HG02763 (cell line): ENCODE results near the gene BIN1.
A peak's percentile ranks its signal among the peaks of the same experiment; 100 is the strongest.

Experiments
- ATAC-seq: cut with Tn5 transposase; IDR thresholded peaks from one replicate; pipeline ENCODE4 v1.9.1; 2021; ENCODE audit warnings: mild to moderate bottlenecking, moderate library complexity; ENCODE audit not compliant: unreplicated experiment

The BIN1 gene, protein sequence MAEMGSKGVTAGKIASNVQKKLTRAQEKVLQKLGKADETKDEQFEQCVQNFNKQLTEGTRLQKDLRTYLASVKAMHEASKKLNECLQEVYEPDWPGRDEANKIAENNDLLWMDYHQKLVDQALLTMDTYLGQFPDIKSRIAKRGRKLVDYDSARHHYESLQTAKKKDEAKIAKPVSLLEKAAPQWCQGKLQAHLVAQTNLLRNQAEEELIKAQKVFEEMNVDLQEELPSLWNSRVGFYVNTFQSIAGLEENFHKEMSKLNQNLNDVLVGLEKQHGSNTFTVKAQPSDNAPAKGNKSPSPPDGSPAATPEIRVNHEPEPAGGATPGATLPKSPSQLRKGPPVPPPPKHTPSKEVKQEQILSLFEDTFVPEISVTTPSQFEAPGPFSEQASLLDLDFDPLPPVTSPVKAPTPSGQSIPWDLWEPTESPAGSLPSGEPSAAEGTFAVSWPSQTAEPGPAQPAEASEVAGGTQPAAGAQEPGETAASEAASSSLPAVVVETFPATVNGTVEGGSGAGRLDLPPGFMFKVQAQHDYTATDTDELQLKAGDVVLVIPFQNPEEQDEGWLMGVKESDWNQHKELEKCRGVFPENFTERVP

DNA sequence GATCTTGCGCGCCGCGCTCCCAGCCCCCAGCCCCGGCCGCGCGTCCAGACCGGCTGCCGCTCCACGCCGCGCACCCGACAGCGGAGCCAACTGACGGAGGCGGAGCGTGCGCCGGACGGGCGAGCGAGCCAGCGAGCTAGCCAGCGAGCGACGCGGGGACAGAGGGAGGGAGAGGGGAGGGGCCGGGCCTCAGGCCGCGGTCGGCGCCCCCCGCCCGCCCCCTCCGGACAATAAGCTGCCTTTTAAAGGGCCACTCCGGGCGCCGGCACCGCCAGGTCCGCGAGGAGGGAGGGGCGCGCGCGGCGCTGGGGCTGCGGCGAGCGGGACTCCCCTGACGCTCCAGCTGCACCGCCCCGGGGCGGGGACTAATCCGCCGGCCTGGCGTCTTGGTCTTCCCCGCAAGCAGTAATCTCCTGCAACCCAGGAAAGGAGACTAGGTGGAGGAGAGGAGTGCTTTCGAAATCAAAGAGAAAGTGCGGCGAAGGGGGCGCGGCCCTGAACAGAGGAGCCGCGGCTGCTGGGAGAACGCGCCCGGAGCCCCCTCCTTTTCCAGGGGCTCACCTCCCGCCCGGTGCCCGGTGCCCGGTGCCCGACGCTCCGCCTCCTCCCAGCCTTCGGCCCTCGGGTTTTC is at the start of gene BIN1:
TSS of gene BIN1 (minus strand) at position 164 of the 631 bp plus-strand sequence. CDS start 211 bp downstream, outside the sequence.
- ATAC-seq: peak; percentile 87

DNA sequence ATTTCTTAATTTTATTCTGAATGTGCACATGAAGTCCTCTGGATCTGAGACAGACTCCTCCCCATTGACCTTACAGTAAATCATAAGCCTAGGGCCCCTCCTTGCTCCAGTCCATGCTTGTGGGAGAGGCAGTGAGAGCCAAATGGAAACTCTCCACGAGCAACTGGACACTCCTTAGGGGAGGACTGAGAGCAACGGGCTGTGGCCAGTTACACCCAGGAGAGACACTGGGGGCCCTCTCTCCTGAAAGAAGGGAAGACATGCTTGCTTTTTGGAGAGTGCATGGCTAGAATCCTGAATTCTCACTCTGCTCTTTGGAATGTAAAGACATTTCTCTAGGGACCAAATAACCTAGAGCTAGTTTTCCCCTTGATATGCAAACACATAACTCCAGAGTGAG is 49.0 kb upstream of the BIN1 start:
- no peak for ATAC-seq

DNA sequence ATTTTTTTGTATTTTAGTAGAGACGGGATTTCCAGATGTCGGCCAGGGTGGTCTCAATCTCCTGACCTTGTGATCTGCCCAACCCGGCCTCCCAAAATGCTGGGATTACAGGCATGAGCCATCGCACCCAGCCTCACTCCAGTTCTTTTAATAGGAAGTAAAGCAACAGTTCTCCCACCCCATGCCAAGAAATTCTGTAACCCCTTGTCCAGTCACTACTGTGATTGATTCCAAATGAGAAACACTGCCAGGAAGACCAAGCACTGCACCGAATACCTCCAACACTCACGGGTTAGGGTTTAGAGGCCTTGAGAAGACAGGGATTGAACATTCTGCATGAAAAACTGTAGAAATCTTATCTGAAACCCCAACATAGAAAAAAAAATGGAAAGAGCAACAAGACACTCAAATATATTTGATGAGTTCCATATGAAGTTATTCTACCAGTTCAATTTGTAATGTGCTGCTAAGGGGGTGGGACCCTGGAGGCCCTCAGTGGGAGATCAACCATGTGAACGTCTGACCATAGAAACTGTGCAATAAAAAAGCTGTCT is 48.2 kb upstream of the BIN1 start:
- ATAC-seq: no peak

DNA sequence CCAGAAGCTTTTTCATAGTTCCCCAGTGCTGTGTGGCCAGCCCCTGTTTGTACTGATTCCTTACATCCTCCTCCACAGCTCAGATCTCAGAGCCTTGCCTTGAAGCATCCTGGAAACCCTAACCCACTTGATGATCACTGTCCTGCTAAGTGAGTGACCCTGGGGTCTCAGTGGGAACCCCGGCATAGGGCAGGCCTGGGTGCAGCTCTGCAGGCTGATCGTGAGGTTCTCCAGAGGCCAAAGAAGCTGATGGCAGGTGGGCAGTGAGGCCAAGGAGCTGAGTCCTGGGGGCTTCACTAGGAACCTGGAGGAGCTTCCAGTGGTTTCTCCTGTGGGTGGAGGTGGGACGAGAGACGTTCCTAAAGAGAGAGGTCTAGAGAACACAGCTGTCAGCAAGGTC is 47.4 kb upstream of the BIN1 start:
- no peak for ATAC-seq

DNA sequence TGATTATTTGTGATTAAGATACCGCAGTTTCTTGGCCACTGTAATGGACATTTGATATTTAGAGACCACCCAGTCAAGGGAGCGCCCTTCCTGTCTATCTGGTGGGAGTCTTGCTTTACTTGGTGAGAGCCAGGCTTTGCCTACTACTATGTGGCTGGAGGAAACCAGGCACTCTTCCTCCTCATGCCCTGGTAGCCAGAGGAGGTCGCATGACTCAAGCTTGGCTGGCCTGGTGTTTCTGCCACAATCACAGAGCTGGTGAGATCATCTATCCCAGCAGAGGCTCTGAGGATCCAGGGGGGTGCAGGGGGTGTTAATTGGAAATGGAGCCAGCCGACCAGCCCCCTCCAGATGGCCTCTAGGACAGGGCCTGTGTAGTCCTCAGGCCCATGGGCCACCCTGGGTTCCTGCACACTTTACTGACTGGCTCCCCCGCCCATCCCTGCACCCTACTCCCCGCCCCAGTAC is 46.8 kb upstream of the BIN1 start:
- ATAC-seq: no peak

DNA sequence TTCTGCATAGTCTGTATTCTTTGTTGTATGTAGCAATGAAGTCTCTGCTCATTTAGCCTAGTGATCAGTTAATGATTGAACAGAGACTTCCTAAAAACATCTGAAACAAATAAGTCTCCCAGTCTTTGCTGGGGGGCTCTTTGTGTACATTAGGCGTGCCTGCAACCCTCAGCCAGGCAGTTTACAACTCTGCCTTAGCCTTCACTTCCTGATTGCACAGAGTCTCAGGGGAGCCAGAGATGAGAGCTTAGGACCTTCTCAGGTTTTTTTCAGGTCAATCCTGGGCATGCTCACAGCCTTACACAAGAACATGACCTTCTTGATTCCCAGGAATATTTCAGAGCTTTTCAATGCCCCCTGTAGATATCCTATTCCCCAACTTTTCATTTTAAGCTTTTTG is 44.0 kb upstream of the BIN1 start:
- ATAC-seq: no peak

DNA sequence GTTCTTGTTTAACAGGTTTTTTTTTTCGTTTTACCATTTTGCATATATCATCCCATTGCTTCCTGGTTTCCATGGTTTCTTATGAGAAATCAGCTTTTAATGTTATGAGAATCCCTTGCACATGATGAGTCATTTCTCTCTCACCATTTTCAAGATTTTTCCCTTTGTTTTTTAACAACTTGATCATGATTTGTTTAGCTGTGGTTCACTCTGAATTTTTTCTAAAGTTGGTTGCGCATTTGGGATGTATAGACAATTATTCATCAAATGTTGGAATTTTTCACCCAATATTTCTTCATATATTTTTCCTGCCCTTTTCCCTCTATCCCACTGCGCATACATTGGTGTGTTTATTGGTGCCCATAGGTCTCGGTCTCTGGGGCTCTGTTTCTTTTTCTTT is 42.4 kb upstream of the BIN1 start:
- no peak for ATAC-seq

DNA sequence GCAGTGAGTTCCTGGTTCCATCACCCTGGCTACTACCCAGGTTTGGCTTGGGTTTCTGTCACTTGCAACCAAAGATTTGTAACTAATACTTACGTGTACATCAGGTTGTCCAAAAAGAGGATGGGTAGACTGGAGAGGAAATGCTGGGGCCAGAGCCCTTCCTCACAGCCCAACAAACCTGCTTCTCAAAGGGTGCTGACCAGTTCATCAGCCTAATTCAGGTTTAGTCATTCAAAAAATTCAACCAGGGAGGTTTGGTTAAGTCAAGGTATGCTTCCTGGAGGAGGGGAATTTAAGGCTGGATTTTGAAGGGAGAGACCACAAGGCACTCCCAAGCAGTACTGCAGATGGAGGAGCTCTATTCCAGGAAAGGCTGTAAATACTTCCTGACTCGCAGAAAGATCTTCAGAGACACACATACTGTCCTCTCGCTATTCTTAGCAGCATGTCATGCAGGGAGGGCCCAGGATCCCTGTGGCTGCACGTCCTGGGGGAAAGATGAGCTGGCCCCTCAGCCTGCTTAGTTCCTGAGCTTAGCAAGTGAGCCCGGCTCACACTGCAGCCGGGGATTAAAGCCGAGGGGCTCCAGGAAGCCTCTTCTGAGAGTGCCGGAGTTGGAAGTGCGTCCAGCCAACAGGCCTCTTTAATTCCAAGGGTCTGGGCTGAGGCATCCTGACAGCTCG is 40.0 kb upstream of the BIN1 start:
- ATAC-seq: no peak

DNA sequence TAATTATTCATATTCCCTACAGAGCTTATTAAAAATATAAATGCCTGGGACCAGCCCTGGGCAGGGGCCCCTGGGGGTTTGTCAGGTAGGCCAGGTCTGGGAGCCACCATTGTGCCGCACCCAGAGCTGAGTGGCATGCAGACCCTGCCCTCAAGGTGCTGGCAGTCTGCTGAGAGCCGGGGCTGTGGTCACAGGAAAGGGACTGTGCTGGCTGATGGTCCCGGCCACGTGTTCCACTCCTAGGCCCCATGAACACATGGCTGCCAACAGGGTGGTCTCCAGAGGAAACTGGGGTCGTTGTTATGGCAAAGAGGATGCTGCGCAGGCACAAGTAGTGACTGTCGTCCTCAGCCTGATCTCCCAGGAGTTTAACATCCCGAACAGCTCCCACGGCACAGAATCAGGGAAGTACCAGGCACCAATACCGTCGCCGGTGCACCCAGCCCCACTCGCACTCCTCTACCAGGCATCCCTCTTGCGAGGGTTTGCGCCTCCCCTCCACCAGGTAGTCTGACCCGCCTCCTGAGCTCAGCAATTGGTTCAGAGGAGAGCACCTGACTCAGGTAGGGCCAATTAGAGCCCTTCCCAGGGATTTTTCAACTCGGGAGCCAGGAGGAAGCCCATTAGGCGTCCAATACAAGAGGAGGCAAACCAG is 39.2 kb upstream of the BIN1 start:
- no peak for ATAC-seq

DNA sequence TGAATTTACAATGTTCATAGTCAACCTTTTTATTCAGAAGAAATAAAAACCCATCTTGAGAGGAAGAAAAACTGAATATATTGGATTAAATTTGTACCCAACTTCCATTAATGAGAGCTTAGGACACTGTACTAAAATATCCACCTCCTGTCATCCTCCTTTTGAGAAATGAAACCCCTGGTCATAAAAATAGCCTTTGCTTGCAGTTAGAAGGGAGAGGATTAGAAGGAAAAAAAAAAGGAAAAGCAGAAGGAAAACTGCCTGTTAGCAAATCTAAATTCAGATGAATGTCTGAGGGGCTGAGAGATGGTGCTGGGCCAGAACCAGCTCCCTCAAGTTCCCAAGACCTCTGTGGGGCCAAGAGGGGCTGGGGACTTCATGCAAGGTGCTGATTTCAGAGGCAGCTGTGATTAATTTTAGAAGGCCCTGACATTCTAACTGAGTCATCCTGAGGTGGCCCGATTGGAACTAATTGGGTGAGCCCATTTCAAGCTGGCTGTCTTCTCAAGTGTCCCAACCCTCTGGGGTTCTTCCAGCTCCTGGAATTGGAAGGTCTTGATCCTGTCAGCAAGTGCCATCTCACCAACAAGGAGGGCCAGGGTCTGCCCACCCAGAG is 38.4 kb upstream of the BIN1 start:
- no peak for ATAC-seq

DNA sequence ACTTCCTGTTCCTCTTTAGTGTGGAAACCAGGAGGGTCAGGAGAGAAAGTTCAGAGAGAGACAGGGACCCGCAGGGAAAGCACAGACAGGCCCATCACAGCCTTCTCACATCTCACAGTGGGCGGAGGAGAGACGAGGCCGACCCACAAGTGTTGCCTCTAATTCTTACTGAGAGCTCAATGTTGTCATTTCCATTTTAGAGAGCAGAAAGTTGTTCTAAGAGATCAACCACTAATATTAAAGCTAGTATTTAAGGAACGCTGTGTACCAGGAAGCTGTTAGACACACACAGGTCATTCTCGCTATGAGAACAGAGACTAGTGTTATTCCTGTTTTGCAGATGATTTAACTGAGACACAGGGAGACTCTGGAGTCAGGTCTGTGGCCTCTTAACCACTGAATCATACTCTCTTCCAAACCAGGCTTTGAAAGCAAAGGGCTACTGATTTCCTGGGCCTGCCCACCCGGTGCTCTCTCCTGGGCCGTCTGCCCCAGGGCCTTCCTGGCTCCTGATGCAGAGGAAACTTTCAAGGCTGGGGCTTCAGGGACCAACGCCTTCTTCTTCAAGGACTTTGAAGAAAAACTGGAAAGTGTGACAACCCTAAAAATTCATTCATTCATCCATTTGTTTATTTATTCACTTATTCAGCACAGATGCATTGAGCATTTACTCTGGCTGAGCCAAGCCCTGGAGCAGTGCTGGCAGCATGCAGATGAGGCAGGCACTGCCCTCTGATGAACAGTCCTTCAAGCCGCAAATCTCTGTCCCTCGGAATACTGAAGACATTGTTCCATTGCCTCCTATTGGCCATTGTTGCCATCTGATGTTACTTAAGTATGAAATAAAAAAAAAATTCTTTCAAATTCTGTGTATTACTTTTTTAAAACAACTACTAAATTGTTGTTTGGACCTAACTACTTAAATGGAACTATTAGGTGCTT is 37.2 kb upstream of the BIN1 start:
- ATAC-seq: no peak

DNA sequence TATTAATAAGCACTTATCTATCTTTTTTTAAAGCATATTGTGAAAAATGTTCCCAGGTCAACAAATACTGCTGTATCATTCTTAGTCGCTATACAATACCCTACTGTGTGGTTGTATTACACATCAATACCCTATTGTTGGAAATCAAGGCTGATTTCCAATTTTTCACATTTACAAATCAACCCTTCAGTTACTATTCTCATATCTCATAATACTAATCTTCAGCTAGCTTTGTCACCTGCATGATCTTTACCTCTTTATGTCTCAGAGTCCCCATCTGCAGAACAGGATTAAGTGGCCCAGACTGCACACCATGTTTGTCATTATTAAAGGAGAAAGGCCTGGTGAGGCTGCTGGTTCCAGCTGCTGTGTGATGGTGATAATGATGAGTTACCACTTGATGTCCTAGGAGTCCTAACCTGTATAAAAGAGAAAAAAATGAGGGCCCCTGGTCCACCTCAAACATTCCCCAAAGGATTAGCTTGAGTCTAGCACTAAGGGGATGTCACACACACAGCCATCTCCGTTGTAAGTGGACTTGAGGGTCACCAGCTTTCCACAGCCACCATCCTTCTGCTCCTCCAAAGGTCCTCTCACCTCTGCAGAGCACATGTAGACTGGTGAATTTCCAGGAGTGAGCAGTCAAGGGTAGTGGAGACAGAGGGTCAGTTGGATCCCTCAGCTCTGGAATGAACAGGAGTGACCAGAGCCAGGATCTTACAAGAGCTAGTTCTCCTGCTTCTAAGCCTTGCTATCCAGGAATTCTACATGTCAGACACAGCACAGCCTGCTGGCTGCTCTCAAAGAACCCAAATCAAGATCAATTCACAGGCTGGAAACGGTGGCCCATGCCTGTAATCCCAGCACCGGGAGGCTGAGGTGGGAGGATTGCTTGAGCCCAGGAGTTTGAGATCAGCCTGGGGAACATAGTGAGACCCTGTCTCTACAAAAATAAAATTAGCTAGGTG is 36.0 kb upstream of the BIN1 start:
- ATAC-seq: no peak

DNA sequence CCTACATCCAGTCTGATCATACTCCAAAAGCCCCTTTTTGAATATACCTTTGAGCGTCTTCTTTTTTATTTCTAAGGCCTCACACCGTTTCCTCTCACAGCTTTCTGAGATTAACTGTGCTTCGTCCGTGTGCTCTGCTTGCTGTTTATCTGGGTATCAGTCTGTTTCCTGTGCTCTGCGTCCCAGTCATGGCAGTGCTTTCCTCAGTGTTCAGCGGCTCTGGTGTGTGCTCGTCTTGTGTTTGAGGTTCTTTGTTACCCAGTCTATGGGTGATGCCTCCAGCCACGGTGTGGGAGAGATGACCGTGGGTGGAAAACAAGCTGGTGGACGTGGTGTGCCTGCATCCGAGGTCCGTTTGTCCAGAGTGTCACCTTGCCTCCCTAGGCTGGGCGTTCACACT is 33.6 kb upstream of the BIN1 start:
- ATAC-seq: no peak

DNA sequence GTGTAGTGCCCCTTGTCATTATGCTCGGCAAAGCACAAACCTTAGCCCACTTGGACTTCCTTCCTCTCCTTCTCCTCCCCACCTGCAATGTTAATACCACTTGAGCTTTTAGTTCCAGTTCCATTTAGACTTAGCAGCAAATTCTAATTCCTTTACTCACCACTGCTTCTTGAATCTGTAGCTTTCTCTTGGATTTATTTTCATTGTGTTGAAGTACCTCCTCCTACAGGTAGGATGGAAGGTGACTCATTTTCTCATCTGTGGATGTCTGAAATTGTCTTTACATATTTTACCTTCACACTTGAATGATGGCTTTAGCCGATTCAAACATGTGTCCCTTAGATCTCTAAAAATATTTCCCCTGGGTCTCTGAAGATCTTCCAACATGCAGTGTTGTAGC is 32.8 kb upstream of the BIN1 start:
- ATAC-seq: no peak

DNA sequence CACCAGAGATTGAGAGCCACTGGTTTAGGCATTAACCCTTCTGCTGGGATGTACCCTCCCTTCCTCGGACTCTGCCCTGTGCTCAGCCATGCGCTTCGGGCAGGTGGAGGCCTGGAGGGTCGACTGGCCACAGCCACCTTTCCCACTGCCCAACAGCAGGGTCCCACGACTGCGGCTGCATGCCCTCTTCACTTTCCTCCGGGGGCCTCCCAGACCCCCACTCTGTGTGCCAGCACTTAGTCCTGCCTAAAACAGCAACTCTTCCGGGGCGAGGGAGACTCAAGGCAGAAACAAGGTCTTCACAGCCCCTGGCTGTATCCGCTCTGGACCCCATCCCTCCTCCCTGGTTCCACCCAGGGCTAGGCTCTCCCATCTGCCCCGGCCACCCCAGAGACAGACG is 31.3 kb upstream of the BIN1 start:
- ATAC-seq: no peak

DNA sequence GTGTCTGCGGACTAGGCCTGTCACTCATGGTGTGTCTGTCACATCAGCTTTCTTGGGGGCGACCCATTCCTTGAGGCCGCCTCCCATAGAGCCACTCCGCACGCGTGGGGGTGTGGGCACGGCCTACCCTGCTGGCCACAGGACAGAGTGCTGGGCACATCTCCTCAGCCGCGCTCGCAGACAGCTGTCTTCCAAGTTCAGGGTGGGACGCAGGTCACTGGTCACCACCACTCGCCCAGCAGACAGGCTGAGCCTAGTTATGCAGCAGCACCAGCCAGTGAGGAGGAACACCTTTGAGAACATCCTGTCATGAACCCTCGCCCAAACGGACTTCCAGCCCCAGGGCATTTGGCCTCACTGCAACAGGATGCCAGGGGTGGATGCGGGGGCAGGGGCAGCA is 30.8 kb upstream of the BIN1 start:
- no peak for ATAC-seq

DNA sequence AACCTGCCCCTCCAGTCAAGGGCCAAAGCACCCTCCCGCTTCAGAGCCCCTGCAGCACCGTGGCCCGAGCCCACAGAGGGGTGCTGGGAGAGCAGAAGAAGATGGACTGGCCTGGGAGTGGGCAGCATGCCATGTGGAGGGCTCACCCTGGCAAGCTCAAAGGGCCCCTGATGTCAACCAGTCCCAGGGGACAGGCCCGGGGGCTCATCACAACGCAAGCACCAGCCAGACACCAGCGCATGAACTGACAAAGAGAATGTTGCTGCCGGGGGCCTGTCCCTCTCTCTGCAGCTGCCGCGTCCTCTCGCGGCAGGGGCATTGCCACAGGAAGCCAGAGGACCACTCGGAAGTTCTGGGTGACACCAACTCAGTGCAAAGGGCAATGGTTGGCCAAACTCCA is 30.3 kb upstream of the BIN1 start:
- ATAC-seq: no peak
